Activated CD8-positive, alpha-beta memory T cell treated with anti-CD3 and anti-CD28 coated beads, Interleukin-2, amount 50 U/mL, for 48 hours (primary cell): ENCODE measurements around the gene CDH8.
"Not testable (repeated sequence)": the region's sequence is repeated elsewhere in the genome, so short reads cannot be mapped to it uniquely, and the experiment has no call there.

Experiments
- DNase-seq: peaks from one replicate; pipeline ENCODE4 v3.0.0-alpha.2; 2020

Gene CDH8

DNA sequence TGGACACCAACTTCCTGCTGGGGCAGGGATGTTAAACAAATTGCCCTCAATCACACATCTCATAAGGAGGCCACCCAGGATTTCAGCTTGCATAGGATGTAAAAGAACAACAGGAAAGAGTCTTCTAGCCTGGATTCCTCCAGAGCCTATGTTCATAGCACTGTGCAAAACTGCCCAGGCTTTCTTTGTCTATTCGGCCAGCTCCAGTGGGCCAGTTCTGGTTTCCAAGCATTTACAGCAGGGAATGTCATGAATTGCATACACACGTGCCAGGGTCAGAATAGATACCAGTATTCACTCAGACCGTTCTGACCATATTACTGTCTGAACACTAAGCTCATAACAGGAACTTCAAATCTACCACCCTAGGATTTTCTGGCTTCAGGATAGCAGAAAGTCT lies 273.2 kb downstream of the CDH8 start:
- no peak for DNase-seq

DNA sequence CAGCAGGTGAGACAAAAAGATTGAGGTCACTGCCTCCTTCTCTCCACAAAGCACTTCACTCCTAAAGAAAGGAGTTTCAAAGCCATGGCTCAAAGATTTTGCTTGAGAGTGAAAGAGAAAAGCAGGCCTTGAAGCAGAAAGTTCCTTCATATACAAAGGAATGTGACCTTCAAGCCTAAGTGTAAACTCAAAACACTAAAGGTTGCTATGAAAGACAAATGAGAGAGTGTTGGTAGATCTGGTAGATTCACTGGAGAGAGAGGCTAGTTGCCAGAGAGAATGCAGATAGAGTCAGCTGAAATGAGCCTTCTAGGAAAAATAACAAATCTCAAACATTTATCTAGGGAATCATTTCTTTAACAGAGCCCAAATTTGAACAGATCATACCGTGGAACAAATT lies 305.2 kb downstream of the CDH8 start:
- no peak for DNase-seq

GRCh38 chr16:61726701-61727100 lies 309.5 kb downstream of the CDH8 start:
- DNase-seq: no peak

DNA sequence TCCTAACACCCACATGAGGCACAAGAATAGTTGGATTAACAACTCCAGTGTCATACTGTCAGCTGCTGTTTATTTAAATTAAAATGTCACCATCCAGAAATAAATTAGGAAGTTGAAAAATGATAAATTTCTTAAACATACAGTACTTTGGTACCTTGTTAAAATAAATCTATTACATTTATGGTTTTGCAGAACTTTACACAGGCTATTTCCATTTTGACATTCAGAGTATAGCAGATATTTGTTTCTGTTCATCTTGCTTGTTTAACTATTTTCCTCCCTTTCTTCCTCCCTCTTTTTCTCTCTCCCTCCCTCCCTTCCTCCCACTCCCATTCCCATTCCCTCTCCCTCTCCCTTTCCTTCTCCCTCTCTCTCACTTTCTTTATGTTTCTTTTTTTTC lies 310.1 kb downstream of the CDH8 start:
- DNase-seq: no peak

GRCh38 chr16:61721544-61721943 lies 314.7 kb downstream of the CDH8 start:
- no peak for DNase-seq

- DNase-seq: no peak
Measured at GRCh38 chr16:61715393-61715792, 320.8 kb downstream of the CDH8 start.

- DNase-seq: no peak
Measured at GRCh38 chr16:61713787-61714186, 322.5 kb downstream of the CDH8 start.

DNA sequence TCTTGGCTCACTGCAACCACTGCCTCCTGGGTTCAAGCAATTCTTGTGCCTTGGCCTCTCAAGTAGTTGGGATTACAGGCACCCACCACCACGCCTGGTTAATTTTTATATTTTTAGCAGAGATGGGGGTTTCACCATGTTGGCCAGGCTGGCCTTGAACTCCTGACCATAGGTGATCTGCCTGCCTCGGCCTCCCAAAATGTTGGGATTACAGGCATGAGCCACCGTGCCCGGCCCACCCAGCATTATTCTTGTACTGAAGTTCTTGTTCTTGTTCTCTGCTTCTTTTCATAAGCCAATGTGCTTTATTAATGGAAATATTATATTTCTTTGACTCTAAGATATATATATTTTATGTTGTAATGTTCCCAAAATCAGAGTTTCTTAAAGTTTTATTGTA lies 336.6 kb downstream of the CDH8 start:
- DNase-seq: not testable (repeated sequence)

- no peak for DNase-seq
Measured at GRCh38 chr16:61684541-61684940, 351.7 kb downstream of the CDH8 start.

- DNase-seq: no peak
Measured at GRCh38 chr16:61681673-61682072, 354.6 kb downstream of the CDH8 start.

- no peak for DNase-seq
Measured at GRCh38 chr16:61681124-61681523, 355.1 kb downstream of the CDH8 start.

DNA sequence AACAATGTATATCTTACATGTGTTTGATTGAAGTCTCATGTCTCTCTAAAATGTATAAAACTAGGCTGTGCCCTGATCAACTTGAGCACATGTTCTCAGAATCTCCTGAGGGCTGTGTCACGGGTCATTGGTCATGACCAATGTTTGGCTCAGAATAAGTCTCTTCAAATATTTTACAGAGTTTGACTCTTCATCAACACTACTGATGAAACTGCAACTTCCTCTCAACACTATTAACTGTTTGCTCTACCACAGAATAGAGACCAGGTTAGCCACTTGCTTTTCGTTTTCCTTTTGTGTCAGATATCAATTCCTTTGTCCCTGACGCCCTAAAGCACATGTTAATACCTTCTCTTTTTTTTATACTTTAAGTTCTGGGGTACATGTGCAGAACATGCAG lies 358.1 kb downstream of the CDH8 start:
- no peak for DNase-seq

DNA sequence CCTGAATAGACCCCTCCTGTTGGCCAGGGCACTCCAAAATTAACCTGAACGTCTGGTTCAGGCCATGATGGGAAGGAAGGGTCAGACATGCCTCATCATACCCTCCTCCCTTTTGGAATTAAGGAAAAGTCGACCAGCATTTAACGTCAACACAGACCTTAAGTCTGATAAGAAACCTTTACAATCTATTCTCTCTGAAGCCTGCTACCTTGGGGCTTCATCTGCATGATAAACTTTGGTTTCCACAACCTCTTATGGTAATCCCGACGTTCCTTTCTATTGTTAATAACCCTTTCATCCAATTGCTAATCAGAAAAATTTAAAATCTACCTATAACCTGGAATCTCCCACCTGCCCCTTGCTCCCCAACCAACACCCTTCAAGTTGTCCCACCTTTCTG lies 358.5 kb downstream of the CDH8 start:
- DNase-seq: no peak

- no peak for DNase-seq
Measured at GRCh38 chr16:61676740-61677139, 359.5 kb downstream of the CDH8 start.

GRCh38 chr16:61671161-61671560 lies 365.1 kb downstream of the CDH8 start:
- DNase-seq: no peak

- DNase-seq: no peak
Measured at GRCh38 chr16:61665512-61665911, 370.7 kb downstream of the CDH8 start.

DNA sequence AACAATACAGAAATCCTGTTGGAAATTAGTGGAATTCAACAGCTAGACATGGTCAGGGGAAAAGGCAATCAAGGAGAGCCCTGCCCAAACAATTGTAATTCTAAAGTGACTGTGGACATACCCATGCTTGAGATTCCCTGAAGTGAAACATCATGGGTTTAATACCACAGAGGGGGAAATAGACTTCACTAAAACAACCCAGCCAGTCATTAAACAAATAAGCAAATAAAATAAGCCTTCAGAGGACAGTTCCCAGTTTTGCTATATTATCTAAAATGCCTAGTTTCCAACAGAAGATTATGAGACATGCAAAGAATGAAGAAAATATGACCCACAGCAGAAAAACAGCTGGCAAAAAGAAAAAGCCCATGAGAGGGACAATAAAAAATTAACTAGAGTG lies 376.3 kb downstream of the CDH8 start:
- DNase-seq: no peak

GRCh38 chr16:61654962-61655361 lies 381.3 kb downstream of the CDH8 start:
- no peak for DNase-seq

GRCh38 chr16:61653544-61653943 lies 382.7 kb downstream of the CDH8 start:
- no peak for DNase-seq

GRCh38 chr16:61645561-61645960 lies 390.7 kb downstream of the CDH8 start:
- DNase-seq: no peak

GRCh38 chr16:61644736-61645135 lies 391.5 kb downstream of the CDH8 start:
- DNase-seq: no peak

DNA sequence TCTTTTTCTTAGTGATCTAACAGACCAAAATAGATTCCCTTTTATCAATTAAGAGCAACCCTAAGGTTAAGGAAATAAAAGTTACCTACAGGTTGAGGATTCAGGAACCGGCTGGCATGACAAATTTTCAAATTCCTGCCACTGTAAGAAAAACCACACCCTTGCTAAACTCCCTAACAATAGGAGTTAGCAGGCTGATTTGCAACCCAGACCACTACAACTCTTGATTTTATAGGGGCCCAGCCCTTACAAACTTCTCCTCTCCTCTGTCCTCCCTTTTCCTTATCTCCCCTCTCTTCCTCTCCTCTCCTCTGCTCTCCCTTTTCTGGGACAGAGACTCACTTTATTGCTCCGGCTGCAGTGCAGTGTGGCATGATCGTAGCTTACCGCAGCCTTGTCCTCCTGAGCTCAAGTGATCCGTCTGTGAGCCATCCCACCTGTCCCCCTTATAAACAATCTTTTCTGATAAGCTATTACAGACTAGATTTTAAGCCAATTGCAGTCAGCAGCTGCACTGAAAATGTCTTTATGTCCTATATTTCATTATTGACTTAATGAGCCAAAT lies 418.9 kb downstream of the CDH8 start:
- no peak for DNase-seq

DNA sequence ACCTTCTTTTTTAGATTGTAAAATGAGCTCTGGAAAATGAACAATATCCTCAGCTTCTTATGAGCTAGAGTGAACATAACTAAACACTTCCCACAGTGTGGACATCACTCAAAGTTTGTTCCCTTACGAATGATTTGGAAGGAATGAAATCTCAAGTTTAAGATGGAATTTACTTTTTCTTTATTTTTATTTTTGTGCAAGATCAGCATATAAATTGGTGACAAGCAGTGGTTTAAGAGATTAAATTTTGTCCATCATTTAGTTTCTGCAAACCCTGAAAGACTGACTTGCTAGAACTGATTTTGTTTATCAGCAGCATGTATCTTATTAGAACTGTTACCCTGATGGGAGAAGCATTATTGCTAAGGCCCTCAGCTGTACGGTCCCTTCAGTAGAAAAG lies 420.1 kb downstream of the CDH8 start:
- no peak for DNase-seq

- DNase-seq: no peak
Measured at GRCh38 chr16:61611847-61612491, 424.3 kb downstream of the CDH8 start.

DNA sequence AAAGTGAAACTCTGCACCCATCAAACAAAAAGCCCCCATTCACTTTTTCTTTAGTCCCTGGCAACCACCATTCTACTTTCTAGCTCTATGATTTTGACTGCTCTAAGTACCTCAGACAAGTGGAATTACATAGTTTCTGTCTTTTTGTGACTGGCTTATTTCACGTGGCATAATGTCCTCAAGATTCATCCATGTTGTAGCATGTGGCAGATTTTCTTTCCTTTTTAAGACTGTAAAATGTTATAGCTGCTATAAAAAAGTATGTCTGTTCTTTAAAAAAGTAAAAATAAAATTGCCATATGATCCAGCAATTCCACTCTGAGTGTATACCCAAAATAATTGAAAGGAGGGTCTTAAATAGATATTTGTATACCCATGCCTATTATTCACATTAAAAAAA lies 429.7 kb downstream of the CDH8 start:
- no peak for DNase-seq
